Measurements from ENCODE around the gene FOXK2. TPM values are rescaled to one million over a fixed set of nuclear protein-coding genes. Genes with fewer than 3 reads are reported as not detected.

FOXK2 gene
- total RNA-seq: 10 to 100 TPM; 42.4 to 49.6 TPM
- long read RNA-seq, donor 1, full-length matches to known transcripts: 8 of 22 reads
- long read RNA-seq, donor 1, partial matches to known transcripts: 9 of 22 reads
- long read RNA-seq, donor 1, other reads (novel, unspliced or antisense): 5 of 22 reads
- long read RNA-seq, donor 2, full-length matches to known transcripts: 12 of 41 reads
- long read RNA-seq, donor 2, partial matches to known transcripts: 23 of 41 reads
- long read RNA-seq, donor 2, other reads (novel, unspliced or antisense): 6 of 41 reads

- peak; percentile 97 for DNase-seq (ENCODE audit: low spot score)
- intact Hi-C loops (cut with DNase I): no loop called here
Observed at GRCh38 chr17:82518826-82519810, at the start of gene FOXK2. Gene FOXK2 (plus strand): TSS chr17:82519732. CDS start chr17:82519889, 157 bp downstream.

- DNase-seq (ENCODE audit: low spot score): no peak
- intact Hi-C loops (cut with DNase I): no loop called here
Observed at GRCh38 chr17:82470065-82470464, 49.5 kb upstream of the FOXK2 start.

- intact Hi-C loops (cut with DNase I): no loop called here
- no peak for DNase-seq (ENCODE audit: low spot score)
Observed at GRCh38 chr17:82474223-82475010, 45.1 kb upstream of the FOXK2 start.

GRCh38 chr17:82475458-82475857, 44.1 kb upstream of the FOXK2 start:
- DNase-seq (ENCODE audit: low spot score): no peak
- intact Hi-C loops (cut with DNase I): no loop called here

- intact Hi-C loops (cut with DNase I): no loop called here
- DNase-seq (ENCODE audit: low spot score): no peak
Observed at GRCh38 chr17:82477934-82478333, 41.6 kb upstream of the FOXK2 start.

GRCh38 chr17:82479602-82480001, 39.9 kb upstream of the FOXK2 start:
- intact Hi-C loops (cut with DNase I): no loop called here
- no peak for DNase-seq (ENCODE audit: low spot score)

GRCh38 chr17:82480318-82480717, 39.2 kb upstream of the FOXK2 start:
- intact Hi-C loops (cut with DNase I): no loop called here
- DNase-seq (ENCODE audit: low spot score): no peak

GRCh38 chr17:82483204-82483660, 36.3 kb upstream of the FOXK2 start:
- no peak for DNase-seq (ENCODE audit: low spot score)
- intact Hi-C loops (cut with DNase I): no loop called here

- DNase-seq (ENCODE audit: low spot score): no peak
- intact Hi-C loops (cut with DNase I): no loop called here
Observed at GRCh38 chr17:82483836-82484235, 35.7 kb upstream of the FOXK2 start.

- intact Hi-C loops (cut with DNase I): no loop called here
- no peak for DNase-seq (ENCODE audit: low spot score)
Observed at GRCh38 chr17:82486231-82487094, 33.1 kb upstream of the FOXK2 start.

GRCh38 chr17:82487910-82488309, 31.6 kb upstream of the FOXK2 start:
- intact Hi-C loops (cut with DNase I): no loop called here
- DNase-seq (ENCODE audit: low spot score): no peak

GRCh38 chr17:82489117-82489516, 30.4 kb upstream of the FOXK2 start:
- intact Hi-C loops (cut with DNase I): no loop called here
- peak; percentile 91 for DNase-seq (ENCODE audit: low spot score)

- no peak for DNase-seq (ENCODE audit: low spot score)
- intact Hi-C loops (cut with DNase I): no loop called here
Observed at GRCh38 chr17:82489851-82490511, 29.6 kb upstream of the FOXK2 start.

GRCh38 chr17:82490512-82491195, 28.9 kb upstream of the FOXK2 start:
- intact Hi-C loops (cut with DNase I): no loop called here
- no peak for DNase-seq (ENCODE audit: low spot score)

- no peak for DNase-seq (ENCODE audit: low spot score)
- intact Hi-C loops (cut with DNase I): no loop called here
Observed at GRCh38 chr17:82491196-82491530, 28.4 kb upstream of the FOXK2 start.

- DNase-seq (ENCODE audit: low spot score): no peak
- intact Hi-C loops (cut with DNase I): no loop called here
Observed at GRCh38 chr17:82491533-82491932, 28.0 kb upstream of the FOXK2 start.

- DNase-seq (ENCODE audit: low spot score): no peak
- intact Hi-C loops (cut with DNase I): no loop called here
Observed at GRCh38 chr17:82492643-82493225, 26.8 kb upstream of the FOXK2 start.

Data from posterior vena cava (tissue), 2 donors.